ENCODE measurements around the gene MYO1G. TPM values are rescaled to one million over a fixed set of nuclear protein-coding genes. Genes with fewer than 3 reads are reported as not detected.
A peak's percentile ranks its signal among the peaks of the same experiment; 100 is the strongest.

Gene MYO1G
- total RNA-seq, 1 donor from 2014 or later = 0.53 TPM

DNA sequence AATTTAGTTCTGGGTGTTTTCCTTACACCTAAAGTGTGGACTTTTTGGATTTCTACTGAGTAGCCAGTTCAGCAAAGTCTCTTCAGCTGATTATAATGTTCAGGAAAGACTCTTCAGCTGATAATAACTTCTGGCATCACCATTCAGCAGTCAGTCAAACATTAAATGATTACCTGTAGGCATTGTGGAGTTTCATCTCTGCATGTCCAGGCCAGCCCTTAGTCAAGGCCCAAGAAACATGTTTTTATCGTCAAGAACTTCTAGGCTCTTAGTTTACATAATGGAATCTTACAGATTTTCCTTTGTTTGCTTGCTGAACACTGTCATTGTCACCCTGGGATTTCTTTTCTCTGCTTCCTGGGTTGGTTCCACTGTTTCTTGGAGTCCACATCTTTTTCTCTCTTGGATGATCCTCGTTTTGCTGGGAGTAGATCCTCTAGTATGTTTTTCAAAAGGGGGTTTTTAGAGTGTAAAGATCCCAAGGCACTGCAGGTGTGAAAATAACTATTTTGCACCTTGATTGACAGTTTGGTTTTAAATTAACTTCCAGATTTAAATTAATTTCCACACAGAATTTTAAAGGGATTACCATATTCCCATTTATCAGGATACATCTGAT lies 45.4 kb upstream of the MYO1G start:
- H3K36me3 Mint-ChIP-seq = peaks cover 30% of the 10 kb centered on the region
- H3K9me3 Mint-ChIP-seq = peaks cover 9% of the 10 kb centered on the region
- no peak overlapping the region for H3K4me3 Mint-ChIP-seq
- H3K4me1 Mint-ChIP-seq (ENCODE audit: unreplicated experiment) = peaks cover 9% of the 10 kb centered on the region
- DNase-seq (ENCODE audit: extremely low spot score, unreplicated experiment) = no peak
- H3K27ac Mint-ChIP-seq = no peak overlapping the region
- H3K27me3 Mint-ChIP-seq = no peaks in the 10 kb centered on the region
- TF ChIP-seq, protein P1, sequence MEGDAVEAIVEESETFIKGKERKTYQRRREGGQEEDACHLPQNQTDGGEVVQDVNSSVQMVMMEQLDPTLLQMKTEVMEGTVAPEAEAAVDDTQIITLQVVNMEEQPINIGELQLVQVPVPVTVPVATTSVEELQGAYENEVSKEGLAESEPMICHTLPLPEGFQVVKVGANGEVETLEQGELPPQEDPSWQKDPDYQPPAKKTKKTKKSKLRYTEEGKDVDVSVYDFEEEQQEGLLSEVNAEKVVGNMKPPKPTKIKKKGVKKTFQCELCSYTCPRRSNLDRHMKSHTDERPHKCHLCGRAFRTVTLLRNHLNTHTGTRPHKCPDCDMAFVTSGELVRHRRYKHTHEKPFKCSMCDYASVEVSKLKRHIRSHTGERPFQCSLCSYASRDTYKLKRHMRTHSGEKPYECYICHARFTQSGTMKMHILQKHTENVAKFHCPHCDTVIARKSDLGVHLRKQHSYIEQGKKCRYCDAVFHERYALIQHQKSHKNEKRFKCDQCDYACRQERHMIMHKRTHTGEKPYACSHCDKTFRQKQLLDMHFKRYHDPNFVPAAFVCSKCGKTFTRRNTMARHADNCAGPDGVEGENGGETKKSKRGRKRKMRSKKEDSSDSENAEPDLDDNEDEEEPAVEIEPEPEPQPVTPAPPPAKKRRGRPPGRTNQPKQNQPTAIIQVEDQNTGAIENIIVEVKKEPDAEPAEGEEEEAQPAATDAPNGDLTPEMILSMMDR (conservative IDR thresholded peaks at IDR 0.05) = no peak

DNA sequence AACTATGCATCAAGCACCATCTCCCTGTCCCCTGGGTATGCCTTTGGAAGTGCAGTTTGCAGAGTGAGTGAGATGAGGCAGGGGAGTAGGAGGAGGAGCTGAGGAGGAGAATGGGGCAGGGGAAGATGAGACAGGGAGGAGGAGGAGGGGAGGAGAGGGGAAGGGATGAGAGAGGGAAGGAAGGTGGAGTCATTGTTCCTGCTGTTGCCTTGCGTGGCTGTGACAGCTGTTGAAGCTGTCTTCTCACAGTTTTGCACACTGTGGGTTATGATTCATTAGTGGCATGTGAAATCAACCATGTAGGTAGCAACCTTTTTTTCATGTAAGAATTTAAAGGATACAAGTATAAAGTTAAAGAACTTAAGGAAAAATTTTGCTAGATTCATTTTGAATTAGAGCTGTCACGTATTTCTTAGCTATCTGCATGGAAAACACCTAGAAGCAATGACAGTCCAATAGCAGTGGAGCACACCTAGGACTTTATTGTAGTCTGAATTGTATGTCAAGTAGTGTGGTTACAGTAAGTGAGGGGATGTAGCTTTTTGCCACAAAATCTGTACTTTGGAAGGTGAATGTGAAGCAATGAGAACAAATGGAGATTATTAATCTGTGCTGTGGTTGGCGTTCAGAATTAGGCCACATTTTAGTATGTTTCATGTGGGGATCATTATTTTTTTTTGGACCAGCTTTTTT lies 42.9 kb upstream of the MYO1G start:
- peak overlapping the region; percentile 37 for H3K27ac Mint-ChIP-seq
- TF ChIP-seq, protein P1 (conservative IDR thresholded peaks at IDR 0.05) = no peak
- DNase-seq (ENCODE audit: extremely low spot score, unreplicated experiment) = no peak
- no peak overlapping the region for H3K4me3 Mint-ChIP-seq
- H3K27me3 Mint-ChIP-seq = no peaks in the 10 kb centered on the region
- H3K9me3 Mint-ChIP-seq = peaks cover 14% of the 10 kb centered on the region
- peaks cover 27% of the 10 kb centered on the region for H3K36me3 Mint-ChIP-seq
- H3K4me1 Mint-ChIP-seq (ENCODE audit: unreplicated experiment) = peaks cover 9% of the 10 kb centered on the region

DNA sequence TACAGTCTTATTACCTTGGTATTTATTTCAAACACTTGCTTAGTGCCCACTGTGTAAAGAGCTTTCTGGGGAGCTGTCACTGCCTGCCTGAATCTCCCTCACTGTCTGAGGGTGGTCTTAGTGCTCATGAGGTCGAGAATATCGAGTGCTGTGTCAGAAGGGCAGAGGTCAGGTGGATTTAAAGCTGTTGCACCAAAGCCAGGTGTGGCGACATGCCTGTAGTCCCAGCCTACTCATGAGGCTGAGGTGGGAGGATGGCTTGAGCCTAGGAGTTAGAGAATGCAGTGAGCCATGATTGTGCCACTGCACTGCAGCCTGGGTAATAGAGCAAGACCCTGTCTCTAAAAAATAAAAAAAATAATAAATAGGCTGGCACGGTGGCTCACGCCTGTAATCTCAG lies 42.1 kb upstream of the MYO1G start:
- Mint-ChIP-seq H3K4me1 (ENCODE audit: unreplicated experiment) (peaks cover 9% of the 10 kb centered on the region), H3K36me3 (peaks cover 30% of the 10 kb centered on the region), H3K27me3 (no peaks in the 10 kb centered on the region), H3K4me3 (no peak overlapping the region), H3K27ac (no peak overlapping the region), H3K9me3 (peaks cover 14% of the 10 kb centered on the region)
- no peak for DNase-seq (ENCODE audit: extremely low spot score, unreplicated experiment)
- TF ChIP-seq, protein P1 (conservative IDR thresholded peaks at IDR 0.05) = no peak

DNA sequence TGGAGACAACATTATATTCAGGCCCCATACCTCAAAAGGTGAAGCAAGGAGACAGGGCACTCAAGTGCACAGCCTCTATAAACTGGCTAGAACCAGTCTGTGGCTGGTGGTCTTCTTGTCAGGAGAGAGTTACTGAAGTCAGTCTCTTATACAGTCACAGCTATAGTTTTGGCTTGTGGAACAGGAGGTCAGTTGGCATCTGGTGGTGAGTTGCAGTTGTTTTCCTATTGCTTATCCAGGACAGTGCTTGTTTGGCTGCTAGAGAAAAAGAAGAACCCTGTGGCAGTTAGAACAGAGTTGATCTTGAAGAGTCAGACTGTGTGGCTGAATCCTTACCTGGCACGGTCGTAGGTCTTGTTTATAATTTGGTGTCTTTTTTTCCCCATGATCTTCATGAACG lies 38.4 kb upstream of the MYO1G start:
- peaks cover 9% of the 10 kb centered on the region for H3K9me3 Mint-ChIP-seq
- no peak overlapping the region for H3K27ac Mint-ChIP-seq
- no peaks in the 10 kb centered on the region for H3K27me3 Mint-ChIP-seq
- H3K4me3 Mint-ChIP-seq = no peak overlapping the region
- TF ChIP-seq, protein P1 (conservative IDR thresholded peaks at IDR 0.05) = no peak
- no peak for DNase-seq (ENCODE audit: extremely low spot score, unreplicated experiment)
- H3K4me1 Mint-ChIP-seq (ENCODE audit: unreplicated experiment) = peaks cover 9% of the 10 kb centered on the region
- H3K36me3 Mint-ChIP-seq = peaks cover 43% of the 10 kb centered on the region

DNA sequence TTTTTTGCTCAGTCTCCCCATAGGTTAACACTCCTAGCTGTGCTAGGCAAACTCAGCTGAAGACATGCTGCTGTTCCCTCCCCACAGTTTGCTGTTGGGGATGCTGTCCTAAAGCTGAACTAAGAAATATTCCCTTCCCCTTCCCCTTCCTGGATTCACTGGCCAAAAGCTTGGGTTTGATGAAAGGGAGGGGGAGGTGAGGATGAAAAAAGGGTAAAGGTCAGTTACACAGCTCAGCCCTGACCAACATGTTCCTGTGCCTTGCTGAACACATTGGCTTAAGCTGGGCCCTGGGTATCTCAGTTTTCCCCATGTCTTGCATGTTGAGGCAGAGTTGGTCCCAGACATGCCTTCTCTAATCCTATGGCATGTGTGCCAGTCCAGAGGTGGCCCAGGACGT lies 36.5 kb upstream of the MYO1G start:
- Mint-ChIP-seq H3K27ac (no peak overlapping the region), H3K27me3 (no peaks in the 10 kb centered on the region), H3K9me3 (peaks cover 5% of the 10 kb centered on the region), H3K4me3 (no peak overlapping the region), H3K4me1 (ENCODE audit: unreplicated experiment) (no peaks in the 10 kb centered on the region), H3K36me3 (peaks cover 37% of the 10 kb centered on the region)
- TF ChIP-seq, protein P1 (conservative IDR thresholded peaks at IDR 0.05) = no peak
- DNase-seq (ENCODE audit: extremely low spot score, unreplicated experiment) = no peak
